OCI-LY7 (cell line): ENCODE data around the gene PNMA6E. TPM values are rescaled to one million over a fixed set of nuclear protein-coding genes. Genes with fewer than 3 reads are reported as not detected.

Source experiments
- BruUV-seq: library from RNA; stranded (reverse); fragments of 400-500 nt; replicated peaks from 2 replicates; lab custom pipeline; 2021; lab: Mats Ljungman, UMichigan
- CTCF ChIA-PET: fragments of 300-600 bp; sonication (Branson Sonifier 250); formaldehyde crosslinking; loops from one replicate; lab custom pipeline; 2022; ENCODE audit warnings: antibody characterized with exemption; ENCODE audit not compliant: unreplicated experiment; lab: Charles Lee
- POLR2A ChIA-PET: fragments of 300-600 bp; sonication (Branson Sonifier 250); formaldehyde crosslinking; loops from one replicate; lab custom pipeline; 2022; ENCODE audit warnings: antibody characterized with exemption; lab: Charles Lee
- DNase-seq: peaks from one replicate; pipeline ENCODE4 v3.0.0-alpha.2; 2015; ENCODE audit warnings: low spot score
- H2AFZ ChIP-seq: fragments of 200-600 bp; sonication (generic), shearing (Covaris generic); 2 replicates; pipeline ENCODE4 v1.6.1; 2014; ENCODE audit warnings: mild to moderate bottlenecking, antibody characterized with exemption, low read length, moderate library complexity
- H3K27ac ChIP-seq: fragments of 200-600 bp; sonication (generic); 2 replicates; pipeline ENCODE4 v1.5.1; 2014; ENCODE audit warnings: mixed run types, low read depth, mild to moderate bottlenecking, moderate library complexity, low read length, inconsistent platforms; ENCODE audit not compliant: poor library complexity, severe bottlenecking
- H3K36me3 ChIP-seq: fragments of 200-600 bp; sonication (generic); 2 replicates; pipeline ENCODE4 v1.6.1; 2014; ENCODE audit warnings: mild to moderate bottlenecking, antibody characterized with exemption, low read length, moderate library complexity, mixed read lengths; ENCODE audit not compliant: insufficient read depth
- H3K4me1 ChIP-seq: fragments of 200-600 bp; sonication (generic); 2 replicates; pipeline ENCODE4 v1.5.1; 2014; ENCODE audit warnings: mild to moderate bottlenecking, low read length; ENCODE audit not compliant: insufficient read depth, poor library complexity, severe bottlenecking
- H3K4me2 ChIP-seq: fragments of 200-600 bp; sonication (generic); 2 replicates; pipeline ENCODE4 v1.6.1; 2014; ENCODE audit warnings: mild to moderate bottlenecking, low read length
- H3K4me3 ChIP-seq: fragments of 200-600 bp; sonication (generic); 2 replicates; pipeline ENCODE4 v1.5.1; 2014; ENCODE audit warnings: mild to moderate bottlenecking, low read depth, low read length; ENCODE audit not compliant: poor library complexity, severe bottlenecking
- H3K79me2 ChIP-seq: fragments of 200-600 bp; sonication (generic); 2 replicates; pipeline ENCODE4 v1.6.1; 2016; ENCODE audit warnings: low read depth, mild to moderate bottlenecking, low read length, moderate library complexity, mixed read lengths; ENCODE audit not compliant: insufficient read depth
- H3K9me2 ChIP-seq: fragments of 200-600 bp; sonication (generic); 2 replicates; pipeline ENCODE4 v1.6.1; 2016; ENCODE audit warnings: mild to moderate bottlenecking, low read length, mixed read lengths; ENCODE audit not compliant: insufficient read depth
- H3K9me3 ChIP-seq: fragments of 200-600 bp; sonication (generic); 2 replicates; pipeline ENCODE4 v1.6.1; 2014; ENCODE audit warnings: mild to moderate bottlenecking, mixed run types, low read length, mixed read lengths
- H4K20me1 ChIP-seq: fragments of 200-600 bp; sonication (generic); 2 replicates; pipeline ENCODE4 v1.6.1; 2014; ENCODE audit warnings: mild to moderate bottlenecking, antibody characterized with exemption, low read length, moderate library complexity, mixed read lengths; ENCODE audit not compliant: insufficient read depth
- EZH2phosphoT487 ChIP-seq: fragments of 200-600 bp; sonication (generic); IDR thresholded peaks from 2 replicates; pipeline ENCODE4 v1.6.1; 2018; ENCODE audit warnings: low read depth, borderline replicate concordance, mild to moderate bottlenecking, mixed run types, antibody characterized with exemption, low read length, moderate library complexity, mixed read lengths
- intact Hi-C: fragments of 100-400 bp; cut with micrococcal nuclease; formaldehyde crosslinking; loops from one replicate; pipeline ENCODE4 v1.10.0; 2022; ENCODE audit not compliant: unreplicated experiment
- total RNA-seq, 2 experiments: library from RNA; depleted of rRNA in 1 of 2; stranded (reverse); fragments of >200 nt in 1 of 2; shearing (Covaris generic) in 1 of 2; gene quantifications; 2 replicates each; pipeline ENCODE4 v1.2.3, GENCODE V29; 2014 to 2022
- TF ChIP-seq, protein P1 (sequence below): fragments of 200-600 bp; sonication (generic); conservative IDR thresholded peaks from 2 replicates; pipeline ENCODE4 v1.5.1; 2014; ENCODE audit warnings: mild to moderate bottlenecking, antibody characterized with exemption, low read length, moderate library complexity, mixed read lengths

PNMA6E gene
- total RNA-seq, 2 experiments from 2014 or later: not detected

GRCh38 chrX:153374426-153374825 is 26.7 kb downstream of the PNMA6E start:
- TF ChIP-seq, protein P1, sequence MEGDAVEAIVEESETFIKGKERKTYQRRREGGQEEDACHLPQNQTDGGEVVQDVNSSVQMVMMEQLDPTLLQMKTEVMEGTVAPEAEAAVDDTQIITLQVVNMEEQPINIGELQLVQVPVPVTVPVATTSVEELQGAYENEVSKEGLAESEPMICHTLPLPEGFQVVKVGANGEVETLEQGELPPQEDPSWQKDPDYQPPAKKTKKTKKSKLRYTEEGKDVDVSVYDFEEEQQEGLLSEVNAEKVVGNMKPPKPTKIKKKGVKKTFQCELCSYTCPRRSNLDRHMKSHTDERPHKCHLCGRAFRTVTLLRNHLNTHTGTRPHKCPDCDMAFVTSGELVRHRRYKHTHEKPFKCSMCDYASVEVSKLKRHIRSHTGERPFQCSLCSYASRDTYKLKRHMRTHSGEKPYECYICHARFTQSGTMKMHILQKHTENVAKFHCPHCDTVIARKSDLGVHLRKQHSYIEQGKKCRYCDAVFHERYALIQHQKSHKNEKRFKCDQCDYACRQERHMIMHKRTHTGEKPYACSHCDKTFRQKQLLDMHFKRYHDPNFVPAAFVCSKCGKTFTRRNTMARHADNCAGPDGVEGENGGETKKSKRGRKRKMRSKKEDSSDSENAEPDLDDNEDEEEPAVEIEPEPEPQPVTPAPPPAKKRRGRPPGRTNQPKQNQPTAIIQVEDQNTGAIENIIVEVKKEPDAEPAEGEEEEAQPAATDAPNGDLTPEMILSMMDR: peak; percentile 69
- no peak for TF ChIP-seq EZH2phosphoT487

DNA sequence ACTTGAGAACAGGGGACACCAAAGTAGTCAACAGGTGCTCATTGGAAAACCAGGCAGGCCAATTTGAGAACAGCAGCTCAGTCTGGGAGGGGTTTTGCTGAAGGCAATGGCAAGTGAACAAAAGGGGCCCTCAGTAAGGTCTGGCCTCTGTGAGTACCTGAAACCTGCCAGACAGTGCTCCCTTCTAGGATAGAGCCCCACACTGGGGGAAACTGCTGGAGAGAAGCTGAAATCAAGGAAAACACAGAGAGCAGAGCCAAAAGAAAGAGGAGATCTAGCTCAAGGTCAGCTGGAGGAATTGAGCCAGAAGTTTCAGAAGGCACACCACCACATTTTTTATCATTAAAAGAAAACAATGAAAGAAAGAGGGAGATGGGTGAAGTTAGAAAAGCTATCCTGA is 28.2 kb downstream of the PNMA6E start:
- Histone ChIP-seq H3K27ac (no peak overlapping the region), H3K36me3 (no peaks in the 10 kb centered on the region), H3K4me3 (no peak overlapping the region), H3K9me3 (no peaks in the 10 kb centered on the region), H2AFZ (no peak overlapping the region), H3K9me2 (no peaks in the 10 kb centered on the region), H3K4me2 (no peak overlapping the region), H3K79me2 (no peaks in the 10 kb centered on the region), H4K20me1 (no peaks in the 10 kb centered on the region), H3K4me1 (peaks cover 14% of the 10 kb centered on the region)
- BruUV-seq: no TSS peak
- ChIA-PET POLR2A (interaction anchor here (0.6 to 0.7 kb wide), 3 partner anchors 28 to 150 kb away, joined by 3 to 6 read pairs (median 3); no protein-coding TSS in a partner anchor), CTCF (no interaction called here)
- TF ChIP-seq EZH2phosphoT487: no peak
- TF ChIP-seq, protein P1: no peak
- no peak for DNase-seq
- intact Hi-C loops: no loop called here

More at GRCh38 chrX:153374426-153374825, 26.7 kb downstream of the PNMA6E start:
- ChIA-PET CTCF (no interaction called here), POLR2A (no interaction called here)
- no peak overlapping the region for H3K4me2 ChIP-seq
- peaks cover 14% of the 10 kb centered on the region for H3K4me1 ChIP-seq
- H4K20me1 ChIP-seq: no peaks in the 10 kb centered on the region
- no peak overlapping the region for H3K27ac ChIP-seq
- H3K4me3 ChIP-seq: no peak overlapping the region
- intact Hi-C loops: no loop called here
- BruUV-seq: no TSS peak
- no peaks in the 10 kb centered on the region for H3K9me3 ChIP-seq
- H2AFZ ChIP-seq: peak overlapping the region; percentile 25; the same call in 1 of the 2 replicates
- DNase-seq: peak; percentile 29
- no peaks in the 10 kb centered on the region for H3K79me2 ChIP-seq
- H3K9me2 ChIP-seq: no peaks in the 10 kb centered on the region
- H3K36me3 ChIP-seq: no peaks in the 10 kb centered on the region

DNA sequence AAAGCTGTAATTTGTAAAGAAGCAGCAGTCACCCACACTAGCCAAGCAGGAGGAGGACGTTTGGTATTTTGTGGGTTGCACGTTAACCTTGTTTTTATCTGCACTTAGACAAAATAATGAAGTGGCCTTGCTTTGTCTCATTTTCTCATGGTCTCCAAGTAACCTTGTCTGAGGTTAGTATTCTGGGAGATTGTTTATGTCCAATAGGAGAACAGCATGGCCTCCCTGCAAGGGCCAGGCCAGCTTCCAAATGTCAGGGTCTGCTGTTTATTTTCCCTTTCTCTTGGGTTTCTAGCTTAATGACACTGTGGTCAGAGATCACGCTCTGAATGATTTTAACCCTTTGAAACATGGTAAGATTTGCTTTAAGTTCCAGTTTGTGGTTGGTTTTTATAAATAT is 29.9 kb downstream of the PNMA6E start:
- no peaks in the 10 kb centered on the region for H3K36me3 ChIP-seq
- H3K4me1 ChIP-seq: peaks cover 14% of the 10 kb centered on the region
- H2AFZ ChIP-seq: no peak overlapping the region
- POLR2A ChIA-PET: no interaction called here
- no peaks in the 10 kb centered on the region for H4K20me1 ChIP-seq
- no peaks in the 10 kb centered on the region for H3K9me2 ChIP-seq
- no peak overlapping the region for H3K4me3 ChIP-seq
- no peaks in the 10 kb centered on the region for H3K79me2 ChIP-seq
- H3K27ac ChIP-seq: no peak overlapping the region
- TF ChIP-seq, protein P1: no peak
- no peak for TF ChIP-seq EZH2phosphoT487
- DNase-seq: no peak
- BruUV-seq: no TSS peak
- intact Hi-C loops: no loop called here
- no peak overlapping the region for H3K4me2 ChIP-seq
- no peaks in the 10 kb centered on the region for H3K9me3 ChIP-seq
- CTCF ChIA-PET: no interaction called here
